SK-N-SH (cell line): ENCODE results near the gene SEMA3F. TPM values are rescaled to one million over a fixed set of nuclear protein-coding genes. Genes with fewer than 3 reads are reported as not detected.

Experiments
- CTCF ChIA-PET: fragments of 300-600, 350-600 bp; formaldehyde crosslinking; extraction: SDS; loops from one replicate; lab custom pipeline; 2021; lab: Yijun Ruan, JAX
- POLR2A ChIA-PET: fragments of 350-600 bp; sonication (Branson Sonifier 250); formaldehyde crosslinking; extraction: SDS; loops from one replicate; lab custom pipeline; 2020; ENCODE audit warnings: antibody characterized with exemption, inconsistent platforms; lab: Yijun Ruan, JAX
- DNase-seq: peaks from one replicate; pipeline ENCODE4 v3.0.0; 2012
- H2AFZ ChIP-seq: fragments of 200-600 bp; sonication (generic); 2 replicates; pipeline ENCODE4 v1.8.1; 2016; ENCODE audit warnings: antibody characterized with exemption, mild to moderate bottlenecking, low read depth
- H3F3A ChIP-seq: fragments of 200-600 bp; sonication (generic); replicated peaks from 2 replicates; pipeline ENCODE3; 2016; ENCODE audit warnings: antibody characterized with exemption, mild to moderate bottlenecking; ENCODE audit not compliant: insufficient read depth
- H3K27ac ChIP-seq, 2 experiments: fragments of 200-500 bp in 1 of 2; fragments of 200-600 bp in 1 of 2; sonication (Bioruptor generic) in 1 of 2; sonication (generic), shearing (Covaris generic) in 1 of 2; 2 replicates each; pipeline versions ENCODE4 v1.5.1 to v1.6.1; 2014 to 2016; ENCODE audit warnings: low read depth in 2 of 2, inconsistent platforms in 1 of 2, low read length in 1 of 2, mild to moderate bottlenecking in 1 of 2, mixed read lengths in 1 of 2
- H3K27me3 ChIP-seq: fragments of 200-600 bp; sonication (generic), shearing (Covaris generic); 2 replicates; pipeline ENCODE4 v1.6.1; 2016; ENCODE audit warnings: mixed run types; ENCODE audit not compliant: insufficient read depth
- H3K36me3 ChIP-seq, 2 experiments: fragments of 200-500 bp in 1 of 2; fragments of 200-600 bp in 1 of 2; sonication (Bioruptor generic) in 1 of 2; sonication (generic) in 1 of 2; replicated peaks in 1 of 2; 2 replicates each; pipeline versions ENCODE3 to v1.5.1; 2014 to 2016; ENCODE audit warnings: low read length in 1 of 2, mild to moderate bottlenecking in 1 of 2; ENCODE audit not compliant: insufficient read depth in 2 of 2, control insufficient read depth in 1 of 2
- H3K4me1 ChIP-seq, 2 experiments: fragments of 200-500 bp in 1 of 2; fragments of 200-600 bp in 1 of 2; sonication (Bioruptor generic) in 1 of 2; sonication (generic), shearing (Covaris generic) in 1 of 2; 2 replicates each; pipeline versions ENCODE4 v1.5.1 to v1.6.1; 2014 to 2016; ENCODE audit warnings: low read depth in 1 of 2, low read length in 1 of 2, mixed run types in 1 of 2; ENCODE audit not compliant: insufficient read depth in 2 of 2, control insufficient read depth in 1 of 2
- H3K4me2 ChIP-seq: fragments of 200-600 bp; sonication (generic), shearing (Covaris generic); 2 replicates; pipeline ENCODE4 v1.6.1; 2017; ENCODE audit warnings: mixed run types
- H3K4me3 ChIP-seq, 2 experiments: fragments of 200-500 bp in 1 of 2; fragments of 200-600 bp in 1 of 2; sonication (Bioruptor generic) in 1 of 2; sonication (generic), shearing (Covaris generic) in 1 of 2; 2 replicates each; pipeline versions ENCODE4 v1.5.1 to v1.8.1; 2014 to 2016; ENCODE audit warnings: low read depth in 2 of 2, inconsistent platforms in 1 of 2, low read length in 1 of 2, mild to moderate bottlenecking in 1 of 2, mixed read lengths in 1 of 2, moderate library complexity in 1 of 2
- H3K79me2 ChIP-seq: fragments of 200-600 bp; sonication (generic); 2 replicates; pipeline ENCODE4 v1.8.1; 2017; ENCODE audit warnings: mild to moderate bottlenecking; ENCODE audit not compliant: insufficient read depth
- H3K9ac ChIP-seq: fragments of 200-600 bp; sonication (generic); 2 replicates; pipeline ENCODE4 v1.6.1; 2017; ENCODE audit warnings: mixed run types
- H3K9me2 ChIP-seq: fragments of 200-600 bp; sonication (generic); 2 replicates; pipeline ENCODE4 v1.6.1; 2017; ENCODE audit warnings: mixed run types
- H3K9me3 ChIP-seq: fragments of 200-600 bp; sonication (generic); 2 replicates; pipeline ENCODE4 v1.6.1; 2017; ENCODE audit warnings: mixed run types, mild to moderate bottlenecking, moderate library complexity
- H4K20me1 ChIP-seq: fragments of 200-600 bp; sonication (generic); 2 replicates; pipeline ENCODE4 v1.6.1; 2017; ENCODE audit warnings: mild to moderate bottlenecking, mixed run types; ENCODE audit not compliant: insufficient read depth
- FOXJ3 ChIP-seq: sonication (generic); formaldehyde crosslinking; IDR thresholded peaks from 2 replicates; pipeline ENCODE4 v1.5.1; 2020; ENCODE audit warnings: mild to moderate bottlenecking, missing genetic modification reagents
- GABPA ChIP-seq: IDR thresholded peaks from 2 replicates; pipeline ENCODE4 v1.4.0; 2012; ENCODE audit warnings: low read depth, mild to moderate bottlenecking
- MEF2A ChIP-seq: IDR thresholded peaks from 2 replicates; pipeline ENCODE4 v1.4.0; 2012; ENCODE audit warnings: low read depth, borderline replicate concordance
- NRF1 ChIP-seq: IDR thresholded peaks from 2 replicates; pipeline ENCODE4 v1.6.1; 2012; ENCODE audit warnings: low read depth, mild to moderate bottlenecking, low read length
- RAD21 ChIP-seq: IDR thresholded peaks from 2 replicates; pipeline ENCODE4 v1.6.1; 2012; ENCODE audit warnings: mild to moderate bottlenecking, low read length
- RCOR1 ChIP-seq: fragments of 150-350 bp; IDR thresholded peaks from 2 replicates; pipeline ENCODE4 v1.6.1; 2017; ENCODE audit warnings: antibody characterized with exemption, low read length
- RFX5 ChIP-seq: IDR thresholded peaks from 2 replicates; pipeline ENCODE4 v1.6.1; 2012; ENCODE audit warnings: mild to moderate bottlenecking, improper control_type of control experiment, low read length
- SIN3A ChIP-seq: IDR thresholded peaks from 2 replicates; pipeline ENCODE4 v1.6.1; 2012; ENCODE audit warnings: low read depth, mild to moderate bottlenecking, low read length, moderate library complexity, borderline replicate concordance
- SMC3 ChIP-seq: IDR thresholded peaks from 2 replicates; pipeline ENCODE4 v1.6.1; 2012; ENCODE audit warnings: low read depth, low read length, improper control_type of control experiment
- TCF12 ChIP-seq: IDR thresholded peaks from 2 replicates; pipeline ENCODE4 v1.4.0; 2012
- WGBS: methylation state at CpG from one replicate; pipeline ENCODE4 v1.1.6; 2017; ENCODE audit warnings: low lambda C conversion rate; 5-methylcytosine and 5-hydroxymethylcytosine counted together
- polyA plus RNA-seq, 3 experiments: library from polyadenylated mRNA; depleted of rRNA; stranded (reverse); fragments of >200 nt; gene quantifications; 2 replicates each; pipeline ENCODE4 v1.2.3, GENCODE V29; 2012
- TF ChIP-seq, protein P1 (sequence below): fragments of 150-350 bp; IDR thresholded peaks from 2 replicates; pipeline ENCODE4 v1.6.1; 2017; ENCODE audit warnings: antibody characterized with exemption, low read length, low read depth, borderline replicate concordance
- TF ChIP-seq, protein P2 (sequence below): IDR thresholded peaks from 2 replicates; pipeline ENCODE4 v1.6.1; 2012; ENCODE audit warnings: mild to moderate bottlenecking, low read depth, low read length, moderate library complexity
- TF ChIP-seq, protein P3 (sequence below): IDR thresholded peaks from 2 replicates; pipeline ENCODE4; 2012
- TF ChIP-seq, protein P4 (sequence below): fragments of 200-600 bp; sonication (generic); IDR thresholded peaks from 2 replicates; pipeline ENCODE4 v1.6.1; 2017; ENCODE audit warnings: antibody characterized with exemption, mild to moderate bottlenecking, moderate library complexity
- TF ChIP-seq, protein P5 (sequence below): IDR thresholded peaks from 2 replicates; pipeline ENCODE4 v1.4.0; 2012; ENCODE audit warnings: low read depth

Gene SEMA3F
- polyA plus RNA-seq, 1 of the 3 experiments (the other 2 are of a cell fraction) = 30.4 TPM

DNA sequence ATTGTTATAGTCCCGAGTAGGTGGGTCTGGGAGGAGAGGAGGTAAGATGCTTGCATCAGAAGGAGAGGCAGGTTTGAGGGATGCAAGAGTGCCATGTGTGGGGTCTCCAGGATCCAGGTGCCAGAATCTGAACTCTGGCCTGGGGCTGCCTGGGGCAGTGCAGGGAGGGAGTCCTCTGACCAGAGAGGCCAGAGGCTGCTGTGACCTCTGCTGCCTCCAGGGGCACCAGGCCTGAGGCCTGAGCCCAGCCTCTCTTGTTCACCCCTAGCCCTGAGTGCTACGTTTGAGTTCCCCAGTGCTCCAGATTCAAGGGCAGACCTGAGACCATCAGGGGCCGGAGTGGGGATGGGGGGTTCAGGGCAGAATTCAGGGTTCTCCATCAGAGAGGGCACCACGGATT, 57.4 kb downstream of the SEMA3F start:
- Histone ChIP-seq H3K9me3 (no peaks in the 10 kb centered on the region), H3K9ac (no peak overlapping the region), H2AFZ (no peak overlapping the region), H3F3A (no peaks in the 10 kb centered on the region), H3K27ac (no peak overlapping the region), H3K4me1 (peaks cover 0 to 4% of the 10 kb centered on the region in 2 experiments; a peak in 1 of 4 replicates), H3K4me3 (no peak overlapping the region), H3K36me3 (no peaks in the 10 kb centered on the region), H3K9me2 (no peaks in the 10 kb centered on the region), H4K20me1 (no peaks in the 10 kb centered on the region), H3K27me3 (no peaks in the 10 kb centered on the region), H3K79me2 (no peaks in the 10 kb centered on the region), H3K4me2 (no peak overlapping the region)
- TF ChIP-seq GABPA (no peak), RCOR1 (no peak), TCF12 (no peak), NRF1 (no peak), RFX5 (no peak)
- TF ChIP-seq, protein P1, sequence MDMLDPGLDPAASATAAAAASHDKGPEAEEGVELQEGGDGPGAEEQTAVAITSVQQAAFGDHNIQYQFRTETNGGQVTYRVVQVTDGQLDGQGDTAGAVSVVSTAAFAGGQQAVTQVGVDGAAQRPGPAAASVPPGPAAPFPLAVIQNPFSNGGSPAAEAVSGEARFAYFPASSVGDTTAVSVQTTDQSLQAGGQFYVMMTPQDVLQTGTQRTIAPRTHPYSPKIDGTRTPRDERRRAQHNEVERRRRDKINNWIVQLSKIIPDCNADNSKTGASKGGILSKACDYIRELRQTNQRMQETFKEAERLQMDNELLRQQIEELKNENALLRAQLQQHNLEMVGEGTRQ = no peak
- TF ChIP-seq, protein P2, sequence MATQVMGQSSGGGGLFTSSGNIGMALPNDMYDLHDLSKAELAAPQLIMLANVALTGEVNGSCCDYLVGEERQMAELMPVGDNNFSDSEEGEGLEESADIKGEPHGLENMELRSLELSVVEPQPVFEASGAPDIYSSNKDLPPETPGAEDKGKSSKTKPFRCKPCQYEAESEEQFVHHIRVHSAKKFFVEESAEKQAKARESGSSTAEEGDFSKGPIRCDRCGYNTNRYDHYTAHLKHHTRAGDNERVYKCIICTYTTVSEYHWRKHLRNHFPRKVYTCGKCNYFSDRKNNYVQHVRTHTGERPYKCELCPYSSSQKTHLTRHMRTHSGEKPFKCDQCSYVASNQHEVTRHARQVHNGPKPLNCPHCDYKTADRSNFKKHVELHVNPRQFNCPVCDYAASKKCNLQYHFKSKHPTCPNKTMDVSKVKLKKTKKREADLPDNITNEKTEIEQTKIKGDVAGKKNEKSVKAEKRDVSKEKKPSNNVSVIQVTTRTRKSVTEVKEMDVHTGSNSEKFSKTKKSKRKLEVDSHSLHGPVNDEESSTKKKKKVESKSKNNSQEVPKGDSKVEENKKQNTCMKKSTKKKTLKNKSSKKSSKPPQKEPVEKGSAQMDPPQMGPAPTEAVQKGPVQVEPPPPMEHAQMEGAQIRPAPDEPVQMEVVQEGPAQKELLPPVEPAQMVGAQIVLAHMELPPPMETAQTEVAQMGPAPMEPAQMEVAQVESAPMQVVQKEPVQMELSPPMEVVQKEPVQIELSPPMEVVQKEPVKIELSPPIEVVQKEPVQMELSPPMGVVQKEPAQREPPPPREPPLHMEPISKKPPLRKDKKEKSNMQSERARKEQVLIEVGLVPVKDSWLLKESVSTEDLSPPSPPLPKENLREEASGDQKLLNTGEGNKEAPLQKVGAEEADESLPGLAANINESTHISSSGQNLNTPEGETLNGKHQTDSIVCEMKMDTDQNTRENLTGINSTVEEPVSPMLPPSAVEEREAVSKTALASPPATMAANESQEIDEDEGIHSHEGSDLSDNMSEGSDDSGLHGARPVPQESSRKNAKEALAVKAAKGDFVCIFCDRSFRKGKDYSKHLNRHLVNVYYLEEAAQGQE = no peak
- DNase-seq = no peak
- 100% methylated on average over 1 of the region's 4 CpGs for WGBS
- ChIA-PET POLR2A (no interaction called here), CTCF (interaction anchor here (0.7 to 61.6 kb wide), 9 partner anchors 9 to 90 kb away, joined by 3 to 1375 read pairs (median 7); partner anchors contain the start of gene GNAT1)

DNA sequence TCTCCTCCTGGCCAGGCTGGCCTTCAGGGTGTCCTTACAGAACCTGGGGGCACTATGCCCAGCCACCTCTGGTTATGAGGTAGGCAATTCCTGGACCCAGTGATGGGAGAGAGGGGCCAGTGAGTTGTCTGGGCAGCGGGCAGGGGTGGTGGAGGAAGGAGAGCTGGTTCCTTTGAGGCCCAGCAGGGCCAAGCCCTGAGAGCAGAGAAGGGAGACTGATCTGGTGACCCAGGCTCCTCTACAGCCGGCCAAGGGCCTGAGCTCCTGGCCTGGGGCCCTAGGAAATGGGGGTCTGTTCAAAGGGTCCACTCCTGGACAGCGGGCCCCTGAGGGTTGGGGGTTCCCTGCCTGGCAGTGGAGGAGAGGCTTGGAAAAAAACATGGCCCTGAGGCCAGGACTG, 57.8 kb downstream of the SEMA3F start:
- no peaks in the 10 kb centered on the region for H3K9me3 ChIP-seq
- DNase-seq = no peak
- POLR2A ChIA-PET = no interaction called here
- no peaks in the 10 kb centered on the region for H4K20me1 ChIP-seq
- no peaks in the 10 kb centered on the region for H3K27me3 ChIP-seq
- no peaks in the 10 kb centered on the region for H3K9me2 ChIP-seq
- no peak overlapping the region for H3K4me2 ChIP-seq
- H3K4me3 ChIP-seq = no peak overlapping the region
- no peaks in the 10 kb centered on the region for H3K79me2 ChIP-seq
- no peak overlapping the region for H3K27ac ChIP-seq
- H3F3A ChIP-seq = no peaks in the 10 kb centered on the region
- H3K4me1 ChIP-seq = peaks cover 0 to 4% of the 10 kb centered on the region in 2 experiments; a peak in 1 of 4 replicates
- CTCF ChIA-PET = interaction anchor here (0.7 to 61.6 kb wide), 7 partner anchors 9 to 91 kb away, joined by 3 to 1375 read pairs (median 12); partner anchors contain the start of gene GNAT1
- no peak overlapping the region for H2AFZ ChIP-seq
- WGBS = 80% methylated on average over 1 of the region's 3 CpGs
- no peaks in the 10 kb centered on the region for H3K36me3 ChIP-seq
- H3K9ac ChIP-seq = no peak overlapping the region
- TF ChIP-seq RAD21 (no peak), SIN3A (no peak), SMC3 (no peak), FOXJ3 (CRISPR knock-in tag) (no peak), NRF1 (no peak), MEF2A (no peak)
- TF ChIP-seq, protein P3, sequence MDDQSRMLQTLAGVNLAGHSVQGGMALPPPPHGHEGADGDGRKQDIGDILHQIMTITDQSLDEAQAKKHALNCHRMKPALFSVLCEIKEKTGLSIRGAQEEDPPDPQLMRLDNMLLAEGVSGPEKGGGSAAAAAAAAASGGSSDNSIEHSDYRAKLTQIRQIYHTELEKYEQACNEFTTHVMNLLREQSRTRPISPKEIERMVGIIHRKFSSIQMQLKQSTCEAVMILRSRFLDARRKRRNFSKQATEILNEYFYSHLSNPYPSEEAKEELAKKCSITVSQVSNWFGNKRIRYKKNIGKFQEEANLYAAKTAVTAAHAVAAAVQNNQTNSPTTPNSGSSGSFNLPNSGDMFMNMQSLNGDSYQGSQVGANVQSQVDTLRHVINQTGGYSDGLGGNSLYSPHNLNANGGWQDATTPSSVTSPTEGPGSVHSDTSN = no peak
- TF ChIP-seq, protein P1 = no peak
- TF ChIP-seq, protein P4, sequence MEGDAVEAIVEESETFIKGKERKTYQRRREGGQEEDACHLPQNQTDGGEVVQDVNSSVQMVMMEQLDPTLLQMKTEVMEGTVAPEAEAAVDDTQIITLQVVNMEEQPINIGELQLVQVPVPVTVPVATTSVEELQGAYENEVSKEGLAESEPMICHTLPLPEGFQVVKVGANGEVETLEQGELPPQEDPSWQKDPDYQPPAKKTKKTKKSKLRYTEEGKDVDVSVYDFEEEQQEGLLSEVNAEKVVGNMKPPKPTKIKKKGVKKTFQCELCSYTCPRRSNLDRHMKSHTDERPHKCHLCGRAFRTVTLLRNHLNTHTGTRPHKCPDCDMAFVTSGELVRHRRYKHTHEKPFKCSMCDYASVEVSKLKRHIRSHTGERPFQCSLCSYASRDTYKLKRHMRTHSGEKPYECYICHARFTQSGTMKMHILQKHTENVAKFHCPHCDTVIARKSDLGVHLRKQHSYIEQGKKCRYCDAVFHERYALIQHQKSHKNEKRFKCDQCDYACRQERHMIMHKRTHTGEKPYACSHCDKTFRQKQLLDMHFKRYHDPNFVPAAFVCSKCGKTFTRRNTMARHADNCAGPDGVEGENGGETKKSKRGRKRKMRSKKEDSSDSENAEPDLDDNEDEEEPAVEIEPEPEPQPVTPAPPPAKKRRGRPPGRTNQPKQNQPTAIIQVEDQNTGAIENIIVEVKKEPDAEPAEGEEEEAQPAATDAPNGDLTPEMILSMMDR = no peak
- TF ChIP-seq, protein P5, sequence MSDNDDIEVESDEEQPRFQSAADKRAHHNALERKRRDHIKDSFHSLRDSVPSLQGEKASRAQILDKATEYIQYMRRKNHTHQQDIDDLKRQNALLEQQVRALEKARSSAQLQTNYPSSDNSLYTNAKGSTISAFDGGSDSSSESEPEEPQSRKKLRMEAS = no peak
